Ammon's horn (tissue), 1 donor: ENCODE data around the gene SLC18A3.
A peak's percentile ranks its signal among the peaks of the same experiment; 100 is the strongest.

ENCODE experiments used
- DNase-seq: peaks from one replicate; pipeline ENCODE4 v3.0.0-alpha.2; 2016; ENCODE audit warnings: low spot score

SLC18A3 gene

GRCh38 chr10:49610114-49610457, at the start of gene SLC18A3:
Gene SLC18A3 (plus strand): TSS chr10:49610310. CDS start chr10:49610741, 431 bp downstream.
- no peak for DNase-seq

GRCh38 chr10:49560526-49560925, 49.6 kb upstream of the SLC18A3 start:
- DNase-seq, result no peak

- DNase-seq, result no peak
These were observed 47.2 kb upstream of the SLC18A3 start for GRCh38 chr10:49562893-49563292.

GRCh38 chr10:49564461-49565009, 45.6 kb upstream of the SLC18A3 start:
- DNase-seq, result no peak

- DNase-seq, result no peak
These were observed 42.3 kb upstream of the SLC18A3 start for GRCh38 chr10:49567810-49568209.

- no peak for DNase-seq
These were observed 41.9 kb upstream of the SLC18A3 start for GRCh38 chr10:49568235-49568634.

- no peak for DNase-seq
These were observed 41.0 kb upstream of the SLC18A3 start for GRCh38 chr10:49569031-49569631.

- DNase-seq, result no peak
These were observed 38.7 kb upstream of the SLC18A3 start for GRCh38 chr10:49571388-49571787.

- no peak for DNase-seq
These were observed 37.5 kb upstream of the SLC18A3 start for GRCh38 chr10:49572594-49573114.

GRCh38 chr10:49575489-49576072, 34.5 kb upstream of the SLC18A3 start:
- no peak for DNase-seq

GRCh38 chr10:49577182-49577925, 32.8 kb upstream of the SLC18A3 start:
- no peak for DNase-seq

GRCh38 chr10:49578392-49578791, 31.7 kb upstream of the SLC18A3 start:
- DNase-seq, result no peak

GRCh38 chr10:49579621-49580020, 30.5 kb upstream of the SLC18A3 start:
- no peak for DNase-seq

GRCh38 chr10:49585387-49585786, 24.7 kb upstream of the SLC18A3 start:
- DNase-seq, result no peak

- no peak for DNase-seq
These were observed 22.1 kb upstream of the SLC18A3 start for GRCh38 chr10:49587981-49588380.

- peak; percentile 69 for DNase-seq
These were observed 17.2 kb upstream of the SLC18A3 start for GRCh38 chr10:49592726-49593563.

- DNase-seq, result no peak
These were observed 16.6 kb upstream of the SLC18A3 start for GRCh38 chr10:49593564-49593875.

GRCh38 chr10:49593998-49594397, 16.1 kb upstream of the SLC18A3 start:
- no peak for DNase-seq

- DNase-seq, result peak; percentile 80
These were observed 15.5 kb upstream of the SLC18A3 start for GRCh38 chr10:49594594-49594993.

- DNase-seq, result no peak
These were observed 15.0 kb upstream of the SLC18A3 start for GRCh38 chr10:49595003-49595712.

- DNase-seq, result no peak
These were observed 14.2 kb upstream of the SLC18A3 start for GRCh38 chr10:49595713-49596492.
